Stimulated activated CD4-positive, alpha-beta T cell treated with anti-CD3 and anti-CD28 coated beads, Interleukin-4, amount 100 ng/mL, for 1 hour (primary cell): Measurements from ENCODE around the gene CHD5.

Experiments used
- DNase-seq: peaks from one replicate; pipeline ENCODE4 v3.0.0-alpha.2; 2020

CHD5 gene

DNA sequence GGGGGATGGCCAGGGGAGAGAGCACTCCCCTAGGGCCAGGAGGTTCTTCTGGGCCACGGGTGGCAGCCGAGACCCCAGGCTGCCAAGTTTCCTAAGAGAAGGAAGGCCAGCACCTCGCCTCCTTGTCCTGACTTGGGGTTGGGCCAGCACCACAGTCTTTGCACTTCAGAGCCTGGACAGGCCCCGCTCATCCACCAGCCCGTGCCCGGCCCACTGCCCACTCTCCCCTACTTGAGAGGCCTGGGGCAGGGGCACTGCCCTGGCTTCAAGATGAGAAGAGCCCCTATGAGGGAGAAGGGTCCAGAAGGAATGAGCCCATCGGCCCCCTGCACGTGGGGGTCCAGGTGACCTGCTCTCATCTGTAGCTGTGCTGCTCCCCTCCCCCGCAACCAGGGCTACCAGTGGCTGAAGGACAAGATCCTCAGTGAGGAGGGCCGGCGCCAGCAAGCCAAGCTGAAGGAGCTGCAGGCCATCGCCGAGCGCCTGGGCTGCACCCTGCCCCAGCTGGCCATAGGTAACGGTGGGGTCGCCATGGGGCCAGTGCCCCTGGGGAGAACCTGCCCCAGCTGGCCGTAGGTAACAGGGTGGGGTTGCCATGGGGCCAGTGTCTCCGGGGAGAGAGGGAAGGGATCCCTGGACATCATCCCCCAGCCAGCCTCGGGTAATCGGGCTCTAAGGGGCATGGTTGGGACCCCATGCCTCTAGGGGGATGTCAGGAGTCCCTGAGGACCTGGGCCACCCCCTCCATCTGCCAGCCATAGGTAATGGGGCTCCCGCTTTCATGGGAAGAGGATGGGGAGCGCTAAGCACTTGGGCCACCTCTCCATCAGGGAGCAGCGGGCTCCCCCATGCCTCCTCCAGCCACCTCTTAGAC lies 83.6 kb downstream of the CHD5 start:
- no peak for DNase-seq

DNA sequence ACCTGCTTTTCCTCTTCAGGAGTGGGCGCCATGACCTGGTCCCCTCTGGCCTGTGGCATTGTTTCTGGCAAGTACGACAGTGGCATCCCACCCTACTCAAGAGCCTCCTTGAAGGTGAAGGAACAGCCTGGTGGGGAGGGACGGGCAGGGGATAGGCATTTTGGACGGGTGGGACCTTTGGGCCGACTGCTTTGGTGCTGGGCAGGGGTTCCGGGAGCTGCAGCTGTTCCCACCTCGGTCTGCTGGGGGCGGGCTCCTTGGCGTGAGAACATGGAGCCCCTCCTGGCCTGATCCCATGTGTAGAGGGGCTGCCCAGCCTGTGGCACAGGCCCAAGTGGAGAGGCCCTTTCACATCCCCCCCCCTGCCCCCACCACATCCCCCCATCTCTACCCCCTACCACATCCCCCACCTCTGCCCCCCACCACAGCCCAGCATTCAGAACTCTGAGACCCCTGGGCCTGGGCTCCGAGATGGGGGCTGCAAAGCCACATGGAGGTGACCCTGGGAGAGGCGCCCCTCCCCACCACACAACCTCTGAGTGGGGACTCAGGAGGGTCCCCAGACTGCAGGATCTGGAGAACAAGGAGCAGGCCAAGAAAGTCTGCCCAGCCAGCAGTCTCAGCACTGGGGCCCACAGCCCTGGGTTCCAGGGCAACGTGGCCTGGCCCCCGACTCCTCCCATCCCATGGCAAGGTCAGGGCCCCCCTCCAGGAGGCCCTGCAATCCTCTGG lies 84.4 kb downstream of the CHD5 start:
- DNase-seq: no peak

DNA sequence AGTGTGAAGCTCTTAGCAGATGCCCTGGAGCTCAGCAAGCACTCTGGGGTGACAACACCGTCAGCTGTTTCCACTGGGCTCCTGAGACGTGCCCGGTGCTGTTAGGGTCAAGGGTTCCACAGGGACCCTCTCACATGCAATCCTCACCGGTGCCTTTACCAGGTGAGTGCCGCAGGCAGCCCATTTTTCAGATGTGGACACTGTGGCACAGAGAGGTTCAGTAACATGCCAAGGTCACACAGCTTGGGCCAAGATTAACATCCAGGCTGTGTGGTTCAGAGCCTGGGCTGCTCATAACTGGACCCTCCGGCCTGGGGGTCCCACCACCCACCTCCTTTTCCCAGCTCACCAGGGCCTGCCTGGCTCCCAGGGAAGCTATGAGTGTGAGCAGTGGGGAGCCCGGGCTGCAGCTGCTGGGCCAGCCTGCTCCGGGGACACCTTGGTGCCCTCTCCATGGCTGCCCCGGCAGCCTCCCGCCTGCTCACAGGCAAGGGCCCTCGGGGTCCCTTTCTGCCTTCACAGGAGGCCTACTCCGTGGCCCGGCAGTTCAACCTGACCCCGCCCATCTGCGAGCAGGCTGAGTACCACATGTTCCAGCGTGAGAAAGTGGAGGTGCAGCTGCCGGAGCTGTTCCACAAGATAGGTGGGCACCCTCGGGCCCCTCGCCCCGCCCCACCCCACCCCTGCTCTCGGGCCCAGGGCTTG lies 85.2 kb downstream of the CHD5 start:
- no peak for DNase-seq

DNA sequence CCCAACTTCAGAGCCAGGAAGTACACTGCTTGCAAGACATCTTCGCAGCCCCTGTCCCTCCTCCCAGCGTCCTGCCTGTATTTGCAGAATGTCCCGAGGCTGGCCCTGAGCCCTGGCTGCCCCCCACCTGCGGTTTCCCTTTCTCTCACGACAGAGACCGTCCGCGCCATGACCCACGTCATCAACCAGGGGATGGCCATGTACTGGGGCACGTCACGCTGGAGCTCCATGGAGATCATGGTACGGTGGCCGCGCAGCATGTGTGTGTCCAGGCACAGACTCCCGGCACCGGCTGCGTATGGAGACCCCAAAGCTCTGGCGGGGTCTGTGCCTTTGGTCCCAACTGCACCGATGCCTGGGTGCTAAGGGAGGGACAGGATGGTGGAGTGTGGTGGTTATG lies 85.9 kb downstream of the CHD5 start:
- no peak for DNase-seq

DNA sequence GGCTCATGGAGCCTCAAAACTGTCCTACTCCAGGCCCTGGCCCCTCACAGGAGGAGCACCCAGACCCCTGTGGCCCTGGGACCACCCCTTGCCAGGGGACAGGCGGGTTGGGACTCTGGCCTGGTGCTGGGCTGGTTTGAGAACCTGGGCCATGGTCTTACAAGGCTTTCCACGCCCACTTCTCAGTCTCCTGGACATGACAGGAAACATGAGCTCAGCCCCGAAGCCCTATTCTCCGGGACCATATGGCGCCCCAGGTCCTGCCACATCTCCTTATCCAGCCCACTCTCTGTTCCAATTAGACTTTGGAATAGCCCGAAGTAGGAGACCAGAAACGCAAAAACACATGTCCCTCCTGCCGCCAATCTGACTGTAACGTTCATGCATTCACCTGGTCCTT lies 86.5 kb downstream of the CHD5 start:
- DNase-seq: no peak

DNA sequence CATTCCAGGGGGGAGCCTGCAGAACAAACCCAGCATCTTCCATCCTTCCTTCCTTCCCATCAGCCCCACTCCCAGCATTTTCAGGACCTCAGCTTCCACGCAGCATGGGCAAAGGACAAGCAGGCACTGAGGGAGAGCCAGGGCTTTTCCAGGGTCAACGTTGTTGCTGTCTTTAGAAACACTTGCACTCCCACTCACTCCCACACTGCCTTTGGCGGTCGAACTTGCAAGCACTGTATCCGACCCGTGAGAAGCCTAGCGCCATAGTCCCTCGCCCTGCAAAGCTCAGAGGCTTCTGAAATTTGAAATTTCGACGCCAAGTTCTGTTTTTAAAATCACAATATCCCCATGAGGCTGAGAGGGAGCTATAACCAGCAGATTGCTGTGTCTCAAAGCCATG lies 87.0 kb downstream of the CHD5 start:
- no peak for DNase-seq

DNA sequence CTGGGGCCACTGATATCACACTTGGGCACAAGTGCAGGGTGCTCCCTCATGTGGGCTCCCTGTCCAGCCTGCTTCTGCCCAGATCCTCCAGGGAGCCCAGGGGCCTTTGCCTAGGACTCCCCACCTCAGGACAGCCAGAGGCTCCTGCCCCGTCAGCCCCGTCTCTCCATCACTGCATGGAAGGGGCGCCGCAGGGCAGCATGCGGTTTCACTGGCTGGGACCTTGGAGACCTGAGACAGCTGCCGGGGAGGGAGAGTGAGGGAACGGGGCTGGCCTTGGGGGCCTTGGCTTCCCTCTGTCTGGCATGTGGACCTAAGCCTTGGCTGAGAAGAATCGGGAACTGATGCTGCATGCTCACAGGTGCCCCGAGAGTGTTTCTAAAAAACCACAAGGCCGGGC lies 87.9 kb downstream of the CHD5 start:
- no peak for DNase-seq

DNA sequence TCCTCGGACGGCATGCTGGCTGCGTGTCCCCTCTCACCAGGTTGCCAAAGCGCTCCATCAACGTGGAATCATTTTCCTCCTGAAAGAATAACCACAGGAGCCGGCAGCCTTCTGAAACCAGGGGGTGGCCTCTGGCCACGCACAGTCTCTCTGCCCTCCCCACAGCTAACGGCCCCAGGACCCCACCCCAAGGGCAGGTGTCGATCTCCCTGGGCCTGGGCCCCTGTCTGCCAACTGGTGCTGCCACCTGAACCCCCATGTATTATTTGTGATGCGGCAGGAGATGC lies 88.4 kb downstream of the CHD5 start:
- no peak for DNase-seq

DNA sequence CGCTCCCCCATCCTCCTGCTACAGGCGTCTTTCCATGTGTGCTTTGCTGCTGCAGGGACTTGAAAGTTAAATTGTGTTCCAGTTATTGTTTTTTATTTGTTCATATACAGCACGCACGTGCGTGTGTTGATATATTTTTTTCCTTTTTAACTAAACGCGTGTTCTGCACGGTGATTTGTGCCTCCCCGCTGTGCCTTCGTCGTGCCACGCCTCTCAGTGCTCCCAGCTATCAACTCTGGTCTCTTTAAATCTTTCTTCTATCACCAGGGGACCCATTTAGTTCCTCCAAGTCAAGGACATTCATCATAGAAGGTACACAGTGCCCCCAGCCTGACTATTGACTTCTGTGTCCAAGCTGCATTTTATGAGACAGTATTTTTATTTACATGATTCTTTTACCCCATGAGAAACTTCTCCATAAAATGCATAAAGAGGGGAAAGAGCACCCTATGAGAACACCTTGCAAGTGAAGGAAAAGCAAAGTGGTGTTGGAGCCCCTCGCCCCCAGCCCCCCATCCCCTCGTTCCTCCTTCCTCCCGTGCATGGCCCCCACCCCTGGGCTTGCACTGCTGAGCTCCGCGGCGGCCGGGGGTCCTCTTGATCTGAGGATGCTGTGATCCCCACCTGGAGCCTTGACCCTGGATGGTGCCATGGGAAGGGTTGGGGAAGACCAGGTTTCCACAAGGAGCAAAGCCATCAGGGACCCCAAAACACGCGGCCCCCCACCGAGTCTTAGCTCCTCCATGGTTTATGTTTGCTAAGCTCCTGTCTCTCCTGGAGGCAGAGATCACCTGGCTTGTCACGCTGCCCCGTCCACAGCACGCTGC lies 88.9 kb downstream of the CHD5 start:
- DNase-seq: no peak

DNA sequence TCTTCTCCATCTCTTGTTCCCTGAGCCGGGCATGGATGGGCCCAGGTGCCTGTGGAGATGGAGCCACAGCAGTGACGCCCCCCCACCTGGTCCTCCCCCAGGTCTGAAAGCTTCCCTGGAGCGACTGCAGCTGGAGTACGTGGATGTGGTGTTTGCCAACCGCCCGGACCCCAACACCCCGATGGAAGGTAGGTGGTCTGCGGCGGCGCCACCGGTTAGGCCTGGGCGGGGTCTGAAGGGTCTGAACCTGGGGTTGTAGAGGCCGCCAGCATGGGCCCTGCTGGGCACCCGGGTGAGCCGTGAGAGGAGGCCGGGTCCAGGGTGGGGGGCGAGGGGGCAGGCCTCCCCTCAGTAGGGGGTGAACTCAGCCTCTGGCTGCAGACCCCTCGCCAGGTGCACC lies 89.8 kb downstream of the CHD5 start:
- DNase-seq: no peak

DNA sequence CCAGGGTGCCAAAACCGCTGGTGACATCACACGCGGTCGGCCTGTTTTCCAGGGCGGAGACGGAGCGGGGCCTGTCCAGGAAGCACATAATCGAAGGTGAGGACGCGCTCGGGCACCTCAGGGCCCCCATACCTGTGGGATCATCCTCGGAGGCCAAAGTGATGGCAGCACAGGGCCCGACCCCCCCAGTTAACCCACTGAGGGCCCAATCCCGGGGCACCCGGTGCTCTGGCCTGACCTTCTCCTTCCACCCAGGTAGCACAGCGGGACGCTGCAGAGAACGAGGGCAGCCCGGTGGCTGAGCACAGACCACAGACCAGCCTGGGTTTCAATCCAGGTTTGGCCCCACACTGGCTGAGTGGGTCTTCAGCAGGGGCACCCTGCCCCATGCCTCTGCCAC lies 91.2 kb downstream of the CHD5 start:
- no peak for DNase-seq

DNA sequence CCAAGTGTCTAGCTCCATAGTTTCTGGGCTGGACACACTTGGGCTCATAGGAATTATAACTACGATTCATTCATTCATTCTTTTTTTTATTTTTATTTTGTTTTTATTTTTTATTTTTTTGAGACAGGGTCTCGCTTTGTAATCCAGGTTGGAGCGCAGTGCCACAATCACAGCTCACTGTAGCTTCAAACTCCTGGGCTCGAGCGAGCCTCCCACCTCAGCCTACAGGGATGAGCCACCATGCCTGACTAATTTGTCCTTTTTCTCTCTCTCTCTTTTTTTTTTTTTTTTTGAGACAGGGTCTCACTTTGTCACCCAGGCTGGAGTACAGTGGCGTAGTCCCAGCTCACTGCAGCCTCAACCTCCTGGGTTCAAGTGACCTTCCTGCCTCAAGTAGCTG lies 92.2 kb downstream of the CHD5 start:
- DNase-seq: no peak

DNA sequence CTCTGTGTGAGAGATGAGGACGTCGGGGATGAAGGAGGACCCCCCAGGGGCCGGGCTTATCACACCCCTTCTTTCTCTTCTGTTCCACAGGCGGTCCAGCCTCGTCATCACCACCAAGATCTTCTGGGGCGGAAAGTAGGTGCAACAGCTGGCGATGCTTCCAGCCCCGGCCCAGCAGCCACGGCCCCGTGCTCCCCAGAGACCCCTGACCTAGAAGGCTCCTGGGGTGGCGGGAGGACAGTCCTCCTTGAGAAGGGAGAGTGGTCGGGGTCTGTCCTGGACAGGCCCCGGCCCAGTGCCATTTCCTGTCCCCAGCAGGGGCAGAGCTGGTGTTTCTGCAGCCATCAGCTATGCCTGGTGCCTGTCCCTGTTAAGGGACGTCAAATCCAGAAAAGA lies 92.7 kb downstream of the CHD5 start:
- DNase-seq: no peak

DNA sequence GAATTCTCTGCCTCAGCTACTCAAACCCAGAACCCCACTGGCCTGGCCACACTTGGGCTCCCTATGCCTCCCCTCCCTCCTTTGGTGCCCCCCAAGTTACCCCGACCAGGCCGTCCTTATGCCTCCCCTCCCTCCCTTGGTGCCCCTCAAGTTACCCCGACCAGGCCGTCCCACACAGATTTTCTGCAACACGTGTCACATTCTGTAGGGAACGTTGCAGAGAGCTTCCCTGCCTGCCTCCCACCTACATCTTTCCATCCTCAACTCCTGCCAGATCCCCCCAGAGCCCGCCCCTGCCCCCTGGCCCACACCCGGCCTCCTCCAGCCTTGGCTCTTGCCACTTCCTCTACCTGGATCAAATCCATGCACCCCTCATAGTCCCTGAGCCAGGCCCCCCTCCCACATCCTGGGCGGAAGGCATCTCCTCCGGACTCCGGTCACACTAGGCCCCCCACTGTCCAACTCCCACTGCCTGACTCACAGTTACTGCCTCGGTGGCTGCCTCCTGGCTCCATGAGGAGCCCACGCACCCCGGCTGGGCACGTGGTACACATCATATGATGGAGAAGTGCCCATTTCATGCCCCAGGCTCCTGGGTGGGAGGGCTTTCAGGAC lies 93.3 kb downstream of the CHD5 start:
- no peak for DNase-seq

DNA sequence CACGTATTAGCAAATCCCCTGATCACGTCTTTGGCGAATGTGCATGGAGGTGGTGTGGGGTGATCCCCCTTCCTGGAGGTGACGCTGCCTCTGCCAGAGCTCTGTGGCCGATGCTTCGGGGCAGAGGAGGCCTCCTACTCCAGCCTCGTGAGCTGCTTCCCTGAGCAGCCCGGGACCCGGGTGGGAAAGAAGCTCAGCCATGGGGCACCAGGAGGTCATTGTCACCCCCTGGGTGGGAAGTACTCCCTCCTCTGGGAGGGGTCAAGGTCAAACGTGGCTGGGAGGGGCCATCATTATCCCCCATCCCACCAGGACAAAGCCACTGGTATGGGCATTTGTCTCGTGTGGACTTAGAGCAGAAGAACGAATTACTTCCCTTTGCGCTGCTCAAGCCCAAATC lies 93.8 kb downstream of the CHD5 start:
- no peak for DNase-seq

DNA sequence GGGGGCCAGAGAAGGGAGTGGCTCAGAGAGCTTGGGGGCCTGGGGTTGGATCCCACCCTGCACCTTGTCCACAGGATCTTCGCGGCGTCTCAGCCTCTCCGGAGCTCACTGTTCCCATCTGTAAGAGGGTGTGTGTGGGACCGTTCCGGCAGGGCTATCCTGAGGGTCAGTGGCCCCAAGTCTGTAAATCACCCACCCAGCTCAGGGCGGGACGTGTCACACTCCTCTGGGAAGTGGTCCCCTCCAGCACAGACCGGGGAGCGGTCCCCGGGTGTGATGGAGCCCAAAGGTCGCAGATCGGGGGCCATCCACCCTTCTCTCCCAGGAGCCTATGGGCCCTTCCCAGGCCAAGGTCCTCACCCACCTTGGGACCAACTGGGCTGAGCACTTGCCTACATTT lies 94.5 kb downstream of the CHD5 start:
- no peak for DNase-seq

DNA sequence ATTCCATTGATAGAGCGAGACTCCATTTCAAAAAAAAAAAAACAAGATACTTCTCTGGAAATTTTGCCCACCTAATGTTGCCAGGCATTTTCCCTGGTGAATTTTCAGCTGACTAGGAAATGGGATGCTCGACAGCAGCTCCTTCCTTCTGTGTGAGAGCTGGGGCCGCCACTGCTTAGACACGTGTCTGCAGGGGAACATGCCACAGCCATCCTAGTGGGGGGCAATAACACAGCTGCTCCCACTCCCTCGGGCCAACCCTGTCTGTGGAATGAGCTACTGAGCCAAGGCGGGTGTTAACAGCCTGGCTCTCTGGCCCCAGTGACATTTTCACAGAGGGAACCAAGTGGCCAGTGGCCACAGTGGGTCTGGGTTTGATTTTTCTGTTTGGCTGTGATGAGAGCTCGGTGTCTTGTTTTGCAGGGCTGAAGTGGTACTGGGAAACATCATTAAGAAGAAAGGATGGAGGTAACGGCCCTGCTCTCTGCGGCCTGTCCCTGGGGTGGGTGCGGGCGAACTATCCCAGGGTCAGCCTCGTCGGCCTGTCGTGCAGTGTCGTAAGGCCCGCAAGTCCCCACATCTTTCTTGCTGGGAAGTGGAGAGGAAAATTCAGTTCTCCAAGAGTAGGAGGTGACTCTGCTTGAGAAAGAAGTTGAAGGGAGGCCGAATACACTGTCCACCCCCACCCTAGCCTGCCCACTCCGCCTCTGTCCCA lies 95.2 kb downstream of the CHD5 start:
- DNase-seq: no peak

DNA sequence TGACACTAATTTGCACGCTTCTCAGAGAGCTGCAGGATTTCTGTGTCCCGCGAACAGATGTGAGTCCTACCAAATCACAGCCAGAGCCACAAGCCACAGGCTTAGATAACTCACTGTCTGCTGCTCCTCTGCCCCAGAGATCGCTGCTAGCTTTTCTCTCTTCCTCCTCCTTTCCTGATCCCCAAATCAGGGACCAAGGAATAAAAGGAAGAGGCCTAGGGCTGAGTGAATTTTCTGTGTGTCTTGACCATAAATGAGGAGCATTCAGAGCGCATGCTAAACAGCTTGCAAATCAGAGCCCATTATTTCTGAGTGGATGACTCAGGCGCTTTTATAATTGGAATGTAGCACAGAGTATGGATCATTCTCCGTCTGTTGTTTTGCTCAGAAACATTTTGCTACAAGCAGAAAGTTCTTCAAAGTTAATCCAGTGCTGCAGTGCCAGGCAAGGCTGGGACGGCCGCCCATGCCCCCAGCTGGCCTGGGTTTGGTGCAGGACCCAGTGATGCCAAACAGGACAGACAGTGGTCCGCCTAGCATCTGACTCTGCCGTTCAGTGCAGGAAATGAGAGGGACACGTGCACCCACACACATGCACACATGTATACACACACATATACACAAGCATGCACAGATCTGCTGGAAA lies 96.2 kb downstream of the CHD5 start:
- no peak for DNase-seq

DNA sequence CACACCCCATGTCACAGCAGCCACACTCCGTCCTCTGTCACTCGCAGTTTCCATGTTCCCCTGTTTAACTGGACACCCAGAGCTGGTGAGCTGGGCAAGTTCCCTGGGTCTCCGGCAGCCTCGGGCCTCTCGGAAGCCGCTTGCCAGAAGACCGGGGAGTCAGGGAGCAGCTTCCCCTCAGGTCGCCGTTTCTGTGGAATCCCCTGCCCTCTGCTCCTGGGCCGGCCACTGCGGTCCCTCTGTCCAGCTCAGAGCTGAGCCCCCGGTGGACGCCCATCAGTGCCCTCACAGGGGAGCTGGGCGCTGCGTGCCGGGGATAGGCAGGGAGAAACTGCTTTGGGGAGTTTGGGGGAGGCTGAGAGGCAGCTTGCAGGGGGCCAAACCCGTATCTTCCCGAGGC lies 96.7 kb downstream of the CHD5 start:
- DNase-seq: no peak

DNA sequence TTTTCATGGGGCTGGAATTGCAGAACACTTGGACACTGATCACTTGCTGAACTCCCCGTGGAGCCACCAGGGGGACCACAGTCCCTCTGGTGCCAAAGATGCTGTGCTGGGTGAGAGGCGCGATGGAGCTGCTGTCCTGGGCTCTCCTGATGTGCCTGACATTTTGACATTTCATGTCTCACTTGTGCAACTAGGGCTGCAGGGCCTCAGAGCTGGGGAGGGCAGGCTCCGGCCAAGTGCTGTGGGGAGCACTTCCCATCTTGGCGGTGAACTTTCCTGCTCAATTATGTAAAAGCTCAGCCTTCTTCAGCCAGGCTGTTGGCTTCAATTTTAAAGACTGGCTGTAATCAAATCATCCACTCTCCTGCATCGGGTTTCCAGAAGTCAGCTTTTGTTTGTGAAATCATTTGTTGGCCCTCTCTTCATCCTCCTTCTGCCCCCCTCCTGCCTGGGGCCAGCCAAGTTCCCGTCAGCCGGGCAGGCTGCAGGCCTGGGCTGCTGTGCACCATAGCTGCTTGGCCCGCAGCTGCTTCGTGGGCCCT lies 97.6 kb downstream of the CHD5 start:
- no peak for DNase-seq

DNA sequence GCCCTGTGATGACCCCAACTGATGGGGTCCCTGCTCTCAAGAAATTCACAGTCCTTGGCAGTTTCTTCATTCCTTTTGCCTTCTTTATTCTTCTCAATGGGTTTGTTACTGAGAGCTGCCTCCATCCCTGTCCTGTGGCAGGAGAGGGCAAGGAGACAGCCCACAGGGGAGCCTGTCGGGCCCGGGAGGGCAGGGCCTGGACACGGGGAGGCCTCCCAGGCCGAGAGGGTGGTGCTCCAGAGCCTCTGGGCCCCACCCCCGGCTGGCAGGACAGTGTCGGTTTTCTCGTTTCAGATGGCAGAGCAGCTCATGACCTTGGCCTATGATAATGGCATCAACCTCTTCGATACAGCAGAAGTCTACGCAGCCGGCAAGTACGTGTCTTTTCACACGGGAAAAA lies 98.2 kb downstream of the CHD5 start:
- DNase-seq: no peak
